Smooth muscle cell (in vitro differentiated cells): ENCODE results near the gene PHOX2A. TPM values are rescaled to one million over a fixed set of nuclear protein-coding genes. Genes with fewer than 3 reads are reported as not detected.

ENCODE experiments used
- DNase-seq: peaks from one replicate; lab custom pipeline; 2025; ENCODE audit not compliant: unreplicated experiment; lab: John Stamatoyannopoulos, UW
- H2AFZ ChIP-seq: fragments of 200-600 bp; sonication (generic); 2 replicates; pipeline ENCODE4 v1.6.0; 2016; ENCODE audit warnings: antibody characterized with exemption, low read depth, mild to moderate bottlenecking
- H3F3A ChIP-seq: fragments of 200-600 bp; sonication (generic); 2 replicates; pipeline ENCODE4 v1.6.0; 2017; ENCODE audit warnings: antibody characterized with exemption, low read depth
- H3K27ac ChIP-seq: fragments of 200-600 bp; sonication (generic); 2 replicates; pipeline ENCODE4 v1.5.1; 2016; ENCODE audit warnings: low read depth, mild to moderate bottlenecking
- H3K27me3 ChIP-seq: fragments of 200-600 bp; sonication (generic); 2 replicates; pipeline ENCODE4 v1.6.1; 2016; ENCODE audit warnings: low read depth, mild to moderate bottlenecking
- H3K36me3 ChIP-seq: fragments of 200-600 bp; sonication (generic); 2 replicates; pipeline ENCODE4 v1.5.1; 2016; ENCODE audit warnings: low read depth
- H3K4me1 ChIP-seq: fragments of 200-600 bp; sonication (generic); 2 replicates; pipeline ENCODE4 v1.5.1; 2016; ENCODE audit warnings: low read depth
- H3K4me2 ChIP-seq: fragments of 200-600 bp; sonication (generic); 2 replicates; pipeline ENCODE4 v1.6.0; 2016; ENCODE audit warnings: mild to moderate bottlenecking
- H3K4me3 ChIP-seq: fragments of 200-600 bp; sonication (generic); 2 replicates; pipeline ENCODE4 v1.5.1; 2016; ENCODE audit warnings: mild to moderate bottlenecking
- H3K79me2 ChIP-seq: fragments of 200-600 bp; sonication (generic); 2 replicates; pipeline ENCODE4 v1.6.0; 2016; ENCODE audit warnings: low read depth, mild to moderate bottlenecking
- H3K9ac ChIP-seq: fragments of 200-600 bp; sonication (generic); 2 replicates; pipeline ENCODE4 v1.6.0; 2016; ENCODE audit warnings: low read depth
- H3K9me3 ChIP-seq: fragments of 200-600 bp; sonication (generic); replicated peaks from 2 replicates; pipeline ENCODE4 v1.5.1; 2016; ENCODE audit warnings: low read depth
- H4K20me1 ChIP-seq: fragments of 200-600 bp; sonication (generic); 2 replicates; pipeline ENCODE4 v1.6.0; 2016; ENCODE audit warnings: low read depth
- WGBS: methylation state at CpG from one replicate; pipeline ENCODE4 v1.1.7; 2016; ENCODE audit warnings: low lambda C conversion rate; 5-methylcytosine and 5-hydroxymethylcytosine counted together
- polyA plus RNA-seq: library from polyadenylated mRNA; unstranded; fragments of >200 nt; fragmentation: Nextera tagmentation; extraction: Ambion mirVana; gene quantifications from 2 replicates; pipeline ENCODE4 v1.2.1, GENCODE V29; 2016
- total RNA-seq: library from RNA; depleted of rRNA; stranded (reverse); fragments of >200 nt; gene quantifications from 2 replicates; pipeline ENCODE4 v1.2.3, GENCODE V29; 2014
- TF ChIP-seq, protein P1 (sequence below): fragments of 200-600 bp; sonication (generic); IDR thresholded peaks from 2 replicates; pipeline ENCODE4 v1.5.1; 2017; ENCODE audit warnings: borderline replicate concordance, mild to moderate bottlenecking, antibody characterized with exemption; ENCODE audit not compliant: insufficient read depth, poor library complexity, severe bottlenecking

Gene PHOX2A
- total and polyA plus RNA-seq, 2 experiments from 2014 or later = 0.13 TPM; not detected in 1

DNA sequence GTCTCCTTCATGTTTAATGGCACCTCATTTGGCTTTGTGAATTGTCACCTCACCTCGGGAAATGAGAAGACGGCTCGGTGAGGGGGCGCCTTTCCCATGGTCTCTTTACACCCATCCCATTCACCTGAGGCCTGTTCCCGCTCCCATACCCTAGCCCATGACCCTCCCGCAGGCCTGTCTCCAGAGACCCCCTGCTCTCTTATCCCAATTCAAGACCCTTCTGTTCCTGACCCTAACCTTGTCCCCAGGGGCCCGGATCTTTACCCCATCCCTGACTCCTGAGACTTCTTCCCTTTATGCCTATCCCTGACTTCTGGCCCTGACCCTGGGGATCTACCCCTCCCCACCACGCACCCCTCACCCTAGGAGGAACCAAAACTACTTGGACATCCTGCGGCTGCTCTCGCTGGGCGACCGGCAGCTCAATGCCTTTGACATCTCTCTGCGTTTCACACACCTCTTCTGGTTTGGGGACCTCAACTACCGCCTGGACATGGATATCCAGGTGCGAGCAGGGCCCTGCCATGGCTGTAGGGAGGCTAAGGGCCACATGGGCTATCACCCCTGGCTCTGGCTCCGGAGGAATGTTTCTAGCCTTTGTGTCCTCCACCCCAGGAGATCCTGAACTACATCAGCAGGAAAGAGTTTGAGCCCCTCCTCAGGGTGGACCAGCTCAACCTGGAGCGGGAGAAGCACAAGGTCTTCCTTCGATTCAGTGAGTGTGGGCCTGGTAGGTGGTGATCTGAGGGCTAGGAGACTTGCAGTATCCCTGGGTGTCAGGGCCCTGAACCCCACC is 11.5 kb downstream of the PHOX2A start:
- no peak for DNase-seq
- Histone ChIP-seq H3F3A (peaks cover 18% of the 10 kb centered on the region), H3K9ac (no peak overlapping the region), H3K27me3 (no peaks in the 10 kb centered on the region), H2AFZ (no peak overlapping the region), H3K36me3 (no peaks in the 10 kb centered on the region), H3K4me2 (no peak overlapping the region), H3K27ac (no peak overlapping the region), H4K20me1 (peaks cover 96% of the 10 kb centered on the region), H3K4me3 (no peak overlapping the region), H3K79me2 (peaks cover 2% of the 10 kb centered on the region), H3K4me1 (no peaks in the 10 kb centered on the region), H3K9me3 (no peaks in the 10 kb centered on the region)
- TF ChIP-seq, protein P1, sequence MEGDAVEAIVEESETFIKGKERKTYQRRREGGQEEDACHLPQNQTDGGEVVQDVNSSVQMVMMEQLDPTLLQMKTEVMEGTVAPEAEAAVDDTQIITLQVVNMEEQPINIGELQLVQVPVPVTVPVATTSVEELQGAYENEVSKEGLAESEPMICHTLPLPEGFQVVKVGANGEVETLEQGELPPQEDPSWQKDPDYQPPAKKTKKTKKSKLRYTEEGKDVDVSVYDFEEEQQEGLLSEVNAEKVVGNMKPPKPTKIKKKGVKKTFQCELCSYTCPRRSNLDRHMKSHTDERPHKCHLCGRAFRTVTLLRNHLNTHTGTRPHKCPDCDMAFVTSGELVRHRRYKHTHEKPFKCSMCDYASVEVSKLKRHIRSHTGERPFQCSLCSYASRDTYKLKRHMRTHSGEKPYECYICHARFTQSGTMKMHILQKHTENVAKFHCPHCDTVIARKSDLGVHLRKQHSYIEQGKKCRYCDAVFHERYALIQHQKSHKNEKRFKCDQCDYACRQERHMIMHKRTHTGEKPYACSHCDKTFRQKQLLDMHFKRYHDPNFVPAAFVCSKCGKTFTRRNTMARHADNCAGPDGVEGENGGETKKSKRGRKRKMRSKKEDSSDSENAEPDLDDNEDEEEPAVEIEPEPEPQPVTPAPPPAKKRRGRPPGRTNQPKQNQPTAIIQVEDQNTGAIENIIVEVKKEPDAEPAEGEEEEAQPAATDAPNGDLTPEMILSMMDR = no peak
- 97% methylated on average over 18 of the region's 18 CpGs for WGBS

DNA sequence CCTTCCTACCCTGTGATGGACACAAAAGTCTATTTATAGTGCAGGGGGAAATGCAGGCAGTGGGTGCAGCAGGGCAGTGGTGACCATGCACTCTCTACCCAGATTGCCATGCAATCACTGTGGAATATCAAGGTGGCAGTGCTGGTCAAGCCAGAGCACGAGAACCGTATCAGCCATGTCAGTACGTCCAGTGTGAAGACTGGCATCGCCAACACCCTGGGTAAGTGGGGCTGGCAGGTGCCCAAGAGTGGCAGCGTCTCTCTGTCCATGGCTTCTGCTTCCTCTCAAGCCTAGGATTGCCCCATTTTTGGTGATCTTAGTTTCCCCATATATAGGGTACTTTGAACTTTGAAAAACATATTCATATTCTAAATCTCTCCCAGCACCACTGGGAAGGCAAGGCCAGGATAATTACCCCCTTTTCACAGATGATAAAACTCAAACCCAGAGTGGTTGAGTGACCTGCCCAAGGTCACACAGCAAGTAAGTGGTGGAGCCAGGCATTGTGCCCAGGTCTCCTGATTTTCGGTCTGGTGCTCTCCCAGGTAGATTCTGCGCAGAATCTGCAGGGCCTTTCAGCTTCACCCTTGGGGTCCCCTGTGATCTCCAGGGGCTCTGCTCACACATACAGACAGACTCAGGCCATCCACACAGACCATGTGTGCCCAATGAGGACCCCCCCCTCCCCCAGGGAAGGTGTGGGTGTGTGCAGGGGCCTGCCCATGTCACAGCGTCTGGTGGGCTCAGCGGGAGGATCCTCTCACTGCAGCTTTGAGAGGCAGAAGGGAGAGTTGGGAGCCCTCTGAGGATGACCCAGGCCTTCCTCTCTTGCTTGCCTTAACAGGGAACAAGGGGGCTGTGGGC is 12.3 kb downstream of the PHOX2A start:
- Histone ChIP-seq H2AFZ (no peak overlapping the region), H3K36me3 (no peaks in the 10 kb centered on the region), H3F3A (peaks cover 17% of the 10 kb centered on the region), H3K27me3 (no peaks in the 10 kb centered on the region), H3K4me2 (no peak overlapping the region), H3K27ac (no peak overlapping the region), H3K9me3 (no peaks in the 10 kb centered on the region), H3K4me1 (no peaks in the 10 kb centered on the region), H4K20me1 (peaks cover 96% of the 10 kb centered on the region), H3K9ac (no peak overlapping the region), H3K4me3 (no peak overlapping the region), H3K79me2 (peaks cover 9% of the 10 kb centered on the region)
- no peak for DNase-seq
- WGBS = 96% methylated on average over 9 of the region's 9 CpGs
- TF ChIP-seq, protein P1 = no peak

DNA sequence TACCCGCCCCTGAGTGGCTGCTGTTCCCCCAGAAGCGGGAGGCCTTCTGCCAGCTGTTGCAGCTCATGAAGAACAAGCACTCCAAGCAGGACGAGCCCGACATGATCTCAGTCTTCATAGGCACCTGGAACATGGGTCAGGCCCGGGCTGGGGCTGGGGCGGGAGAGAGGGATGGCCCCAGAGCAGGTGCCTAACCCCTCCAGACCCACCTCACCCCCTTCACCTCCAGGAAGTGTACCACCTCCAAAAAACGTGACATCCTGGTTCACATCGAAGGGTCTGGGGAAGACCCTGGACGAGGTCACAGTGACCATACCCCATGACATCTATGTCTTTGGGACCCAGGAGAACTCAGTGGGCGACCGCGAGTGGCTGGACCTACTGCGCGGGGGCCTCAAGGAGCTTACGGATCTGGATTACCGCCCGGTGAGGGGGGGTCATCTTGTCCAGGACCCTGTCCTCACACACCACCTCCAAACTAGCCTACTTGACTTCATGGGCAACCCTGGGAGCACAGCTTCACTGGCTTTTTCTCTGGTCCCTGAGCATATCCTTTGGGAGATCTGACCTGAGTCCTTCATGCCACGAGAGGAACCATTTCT is 13.1 kb downstream of the PHOX2A start:
- Histone ChIP-seq H3K27me3 (no peaks in the 10 kb centered on the region), H3K36me3 (no peaks in the 10 kb centered on the region), H3K4me2 (no peak overlapping the region), H3F3A (peaks cover 10% of the 10 kb centered on the region), H3K9ac (no peak overlapping the region), H3K9me3 (no peaks in the 10 kb centered on the region), H3K79me2 (peaks cover 17% of the 10 kb centered on the region), H4K20me1 (peaks cover 97% of the 10 kb centered on the region), H3K27ac (no peak overlapping the region), H3K4me3 (no peak overlapping the region), H3K4me1 (no peaks in the 10 kb centered on the region), H2AFZ (no peak overlapping the region)
- no peak for DNase-seq
- WGBS = 96% methylated on average over 18 of the region's 18 CpGs
- TF ChIP-seq, protein P1 = no peak
